ENCODE data around the gene COL2A1. TPM values are rescaled to one million over a fixed set of nuclear protein-coding genes. Genes with fewer than 3 reads are reported as not detected.

COL2A1 gene
- total and polyA plus RNA-seq, 5 donors from 2014 or later: not detected

DNA sequence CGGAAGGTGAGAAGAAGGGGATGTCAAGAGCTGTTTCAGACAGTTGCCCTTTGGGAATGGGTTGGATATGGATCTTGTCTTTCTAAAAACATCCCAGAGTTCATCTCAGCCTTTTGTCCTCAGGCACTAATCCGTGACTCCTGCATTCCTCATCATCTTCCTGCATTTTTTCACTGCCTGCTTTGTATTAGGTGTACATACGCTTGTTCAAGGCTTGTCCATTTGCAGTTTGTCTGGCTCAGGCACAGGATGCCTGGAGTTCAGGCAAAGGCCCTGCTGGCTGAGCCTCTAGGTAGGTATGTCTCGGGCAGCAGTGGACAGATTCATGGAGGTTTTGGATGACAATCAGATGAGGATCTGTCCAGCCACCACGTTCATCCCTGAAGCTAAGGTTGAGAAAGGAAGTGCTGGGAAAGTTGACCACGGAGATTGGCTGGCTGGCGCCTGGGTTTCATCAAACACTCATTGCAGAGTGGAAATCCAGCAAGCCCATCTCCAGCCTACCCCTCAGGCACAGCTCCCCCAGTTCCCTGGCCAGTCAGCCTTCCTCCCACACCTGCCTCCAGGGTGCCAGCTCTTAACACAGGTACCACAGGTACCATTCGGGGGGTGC is 53.3 kb downstream of the COL2A1 start:
- H3K27ac ChIP-seq (ENCODE audit: insufficient read depth, low read length, poor library complexity, severe bottlenecking): no peak overlapping the region
- Mint-ChIP-seq H3K4me3 (no peak overlapping the region), H3K27me3 (peaks cover 16% of the 10 kb centered on the region), H3K9me3 (peaks cover 0 to 2% (median 0%) of the 10 kb centered on the region in 7 donors), H3K36me3 (no peaks in the 10 kb centered on the region), H3K27ac (no peak overlapping the region), H3K4me1 (no peaks in the 10 kb centered on the region)
- no peaks in the 10 kb centered on the region for H3K9me3 ChIP-seq (ENCODE audit: control insufficient read depth in 2 of 2, low read length in 2 of 2)
- DNase-seq: no peak
- no peaks in the 10 kb centered on the region for H3K27me3 ChIP-seq (ENCODE audit: control insufficient read depth, insufficient read depth, low read length)
- H3K36me3 ChIP-seq (ENCODE audit: control insufficient read depth, insufficient read depth, low read length): no peaks in the 10 kb centered on the region
- H3K4me1 ChIP-seq (ENCODE audit: control insufficient read depth, insufficient read depth, low read length, poor library complexity, severe bottlenecking): no peaks in the 10 kb centered on the region
- no peak for ATAC-seq (ENCODE audit: low read depth in 2 of 2)
- H3K4me3 ChIP-seq (ENCODE audit: low read depth, low read length): no peak overlapping the region

DNA sequence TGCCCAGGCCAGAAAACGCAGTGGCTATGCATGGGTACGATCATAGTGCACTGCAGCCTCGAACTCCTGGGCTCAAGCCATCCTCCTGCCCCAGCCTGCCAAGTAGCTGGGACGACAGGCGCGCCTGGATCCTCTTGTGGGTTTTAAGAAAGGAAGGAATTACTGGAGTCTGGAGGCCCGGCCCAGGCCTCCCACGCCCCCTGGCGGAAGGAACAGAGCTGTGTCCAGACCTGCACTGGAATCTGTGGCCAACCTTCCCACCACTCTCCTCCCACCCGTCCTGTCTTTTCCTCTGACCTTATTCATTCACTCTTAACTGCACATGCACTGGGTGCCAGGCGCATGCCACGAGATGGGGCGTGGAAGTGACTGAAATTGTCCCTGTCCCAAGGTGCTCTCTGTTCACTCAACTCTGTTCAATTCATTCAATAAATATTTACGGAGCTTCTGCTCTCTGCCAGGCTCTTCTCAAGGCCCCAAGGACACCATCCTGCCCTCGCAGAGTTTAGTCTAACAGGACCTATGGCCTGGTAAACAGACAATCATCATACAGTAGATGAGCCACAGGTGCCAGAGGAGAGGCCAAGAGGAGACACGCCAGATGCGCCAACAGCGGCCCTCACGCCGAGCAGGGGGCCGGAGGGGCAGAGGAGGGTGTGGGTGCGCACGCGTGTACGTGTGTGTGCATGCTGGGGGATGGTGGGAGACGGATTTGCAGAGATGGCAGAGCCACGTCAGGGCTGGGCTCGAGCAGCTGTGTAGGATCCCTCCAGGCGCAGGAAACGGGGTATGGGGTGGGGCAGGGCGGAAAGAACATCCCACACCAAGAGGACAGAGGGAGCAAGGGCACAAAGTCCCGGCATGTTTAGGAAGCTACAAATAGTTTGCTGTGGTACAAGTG is 54.6 kb downstream of the COL2A1 start:
- no peaks in the 10 kb centered on the region for H3K4me1 Mint-ChIP-seq
- Histone ChIP-seq H3K4me1 (ENCODE audit: control insufficient read depth, insufficient read depth, low read length, poor library complexity, severe bottlenecking) (no peaks in the 10 kb centered on the region), H3K27me3 (ENCODE audit: control insufficient read depth, insufficient read depth, low read length) (no peaks in the 10 kb centered on the region), H3K36me3 (ENCODE audit: control insufficient read depth, insufficient read depth, low read length) (no peaks in the 10 kb centered on the region), H3K27ac (ENCODE audit: insufficient read depth, low read length, poor library complexity, severe bottlenecking) (no peak overlapping the region), H3K4me3 (ENCODE audit: low read depth, low read length) (no peak overlapping the region), H3K9me3 (ENCODE audit: control insufficient read depth in 2 of 2, low read length in 2 of 2) (no peaks in the 10 kb centered on the region)
- no peaks in the 10 kb centered on the region for H3K36me3 Mint-ChIP-seq
- peak; percentile 54 to 56 for ATAC-seq (ENCODE audit: low read depth in 2 of 2)
- H3K27ac Mint-ChIP-seq: peak overlapping the region in 2 of 3 donors; percentile 41 to 63
- H3K9me3 Mint-ChIP-seq: peaks cover 0 to 2% (median 0%) of the 10 kb centered on the region in 7 donors
- peak; percentile 32 to 39 (median 37) for DNase-seq
- H3K27me3 Mint-ChIP-seq: peaks cover 19% of the 10 kb centered on the region
- no peak overlapping the region for H3K4me3 Mint-ChIP-seq

DNA sequence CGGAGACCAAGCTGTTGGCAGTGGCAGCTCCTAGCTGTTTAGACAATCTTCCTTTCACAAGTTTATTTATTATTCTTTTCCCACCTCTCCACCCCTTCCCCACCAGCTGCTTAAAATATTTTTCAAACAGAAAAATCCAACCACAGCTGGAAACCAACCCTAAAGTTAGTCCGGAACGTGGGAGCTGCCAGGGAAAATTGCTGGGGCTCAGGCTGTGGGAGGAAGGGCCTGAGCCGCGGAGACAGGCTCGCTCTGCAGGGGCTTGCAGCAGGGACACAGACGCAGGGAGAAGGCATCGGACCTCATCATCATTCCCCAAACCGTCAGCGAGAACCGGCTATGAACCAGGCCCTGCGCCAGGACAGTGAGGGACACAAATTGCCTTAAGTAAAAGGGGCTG is 56.9 kb downstream of the COL2A1 start:
- no peaks in the 10 kb centered on the region for H3K36me3 ChIP-seq (ENCODE audit: control insufficient read depth, insufficient read depth, low read length)
- Mint-ChIP-seq H3K9me3 (peaks cover 0 to 2% (median 0%) of the 10 kb centered on the region in 7 donors), H3K4me1 (no peaks in the 10 kb centered on the region), H3K4me3 (no peak overlapping the region), H3K27me3 (peaks cover 13% of the 10 kb centered on the region), H3K27ac (no peak overlapping the region), H3K36me3 (no peaks in the 10 kb centered on the region)
- ATAC-seq (ENCODE audit: low read depth in 2 of 2) (no peak), DNase-seq (no peak)
- no peaks in the 10 kb centered on the region for H3K27me3 ChIP-seq (ENCODE audit: control insufficient read depth, insufficient read depth, low read length)
- H3K9me3 ChIP-seq (ENCODE audit: control insufficient read depth in 2 of 2, low read length in 2 of 2): no peaks in the 10 kb centered on the region
- H3K4me1 ChIP-seq (ENCODE audit: control insufficient read depth, insufficient read depth, low read length, poor library complexity, severe bottlenecking): no peaks in the 10 kb centered on the region
- no peak overlapping the region for H3K4me3 ChIP-seq (ENCODE audit: low read depth, low read length)
- H3K27ac ChIP-seq (ENCODE audit: insufficient read depth, low read length, poor library complexity, severe bottlenecking): no peak overlapping the region

DNA sequence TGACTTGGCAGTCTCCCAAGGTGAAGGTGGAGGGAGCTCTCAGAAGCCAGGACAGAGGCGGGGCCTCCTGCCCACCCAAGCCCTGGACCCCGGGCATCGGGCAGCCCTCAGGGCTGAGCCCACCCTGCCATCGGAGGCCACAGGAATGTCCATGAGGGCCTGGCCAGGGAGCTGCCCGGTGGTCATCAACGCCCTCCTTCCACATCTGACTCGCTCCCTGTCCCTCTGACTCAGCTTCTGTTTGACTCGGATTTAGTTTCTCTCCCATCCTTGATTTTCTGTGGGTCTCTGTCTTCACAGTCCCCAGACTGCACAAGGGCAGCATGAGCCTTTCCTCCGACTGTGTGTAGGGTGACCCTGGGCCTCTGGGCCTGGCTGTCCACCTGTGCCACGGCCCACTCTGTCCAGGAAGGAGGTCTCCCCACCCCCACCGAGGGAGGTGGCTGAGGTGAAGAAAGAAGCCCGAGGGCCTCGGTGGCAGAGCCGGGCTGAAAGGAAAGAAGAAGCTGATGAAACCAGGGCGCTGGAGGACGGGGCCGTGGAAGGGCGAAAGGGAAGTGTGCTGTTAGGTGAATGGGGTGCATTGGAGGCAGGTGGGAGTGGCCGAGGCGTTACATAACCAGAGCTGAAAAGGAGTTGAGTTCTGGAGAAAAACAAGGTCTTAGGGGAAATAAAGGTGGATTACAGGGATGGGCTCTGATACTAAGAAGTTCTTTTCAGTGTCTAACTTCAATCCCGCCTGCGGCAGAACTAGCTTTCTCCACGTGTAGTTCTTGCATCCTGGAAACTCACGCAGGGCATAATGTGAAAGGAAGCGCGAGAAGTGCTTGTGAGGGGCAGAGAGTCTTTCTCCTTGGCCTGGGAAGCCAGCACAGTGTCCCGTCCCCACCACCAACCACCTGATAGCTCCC is 57.6 kb downstream of the COL2A1 start:
- peaks cover 9% of the 10 kb centered on the region for H3K27me3 Mint-ChIP-seq
- Histone ChIP-seq H3K4me3 (ENCODE audit: low read depth, low read length) (no peak overlapping the region), H3K27me3 (ENCODE audit: control insufficient read depth, insufficient read depth, low read length) (no peaks in the 10 kb centered on the region), H3K36me3 (ENCODE audit: control insufficient read depth, insufficient read depth, low read length) (no peaks in the 10 kb centered on the region), H3K27ac (ENCODE audit: insufficient read depth, low read length, poor library complexity, severe bottlenecking) (no peak overlapping the region), H3K4me1 (ENCODE audit: control insufficient read depth, insufficient read depth, low read length, poor library complexity, severe bottlenecking) (no peaks in the 10 kb centered on the region), H3K9me3 (ENCODE audit: control insufficient read depth in 2 of 2, low read length in 2 of 2) (no peaks in the 10 kb centered on the region)
- DNase-seq: no peak
- H3K36me3 Mint-ChIP-seq: no peaks in the 10 kb centered on the region
- H3K4me1 Mint-ChIP-seq: no peaks in the 10 kb centered on the region
- no peak overlapping the region for H3K4me3 Mint-ChIP-seq
- no peak for ATAC-seq (ENCODE audit: low read depth in 2 of 2)
- peaks cover 0 to 2% (median 0%) of the 10 kb centered on the region in 7 donors for H3K9me3 Mint-ChIP-seq
- H3K27ac Mint-ChIP-seq: peak overlapping the region in 1 of 3 donors; percentile 55

DNA sequence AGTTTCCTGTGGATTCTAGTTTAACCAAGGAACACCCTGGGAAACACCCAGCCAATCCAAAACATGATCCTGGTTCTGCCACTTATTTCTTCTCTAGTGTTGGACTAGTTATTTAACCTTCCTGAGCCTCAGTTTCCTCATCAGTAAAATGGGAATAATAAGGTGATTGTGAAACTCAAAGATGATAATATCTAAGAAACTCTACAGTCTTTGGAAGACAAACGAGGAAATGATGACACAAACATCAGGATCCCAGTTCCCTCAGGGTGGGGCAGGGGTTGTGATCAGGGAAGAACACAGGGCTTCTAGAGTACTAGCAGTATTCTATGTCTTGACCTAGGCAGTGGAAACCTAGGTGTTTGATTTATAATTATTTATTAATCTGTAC is 58.9 kb downstream of the COL2A1 start:
- no peaks in the 10 kb centered on the region for H3K36me3 Mint-ChIP-seq
- Histone ChIP-seq H3K27me3 (ENCODE audit: control insufficient read depth, insufficient read depth, low read length) (no peaks in the 10 kb centered on the region), H3K4me3 (ENCODE audit: low read depth, low read length) (no peak overlapping the region), H3K36me3 (ENCODE audit: control insufficient read depth, insufficient read depth, low read length) (no peaks in the 10 kb centered on the region), H3K4me1 (ENCODE audit: control insufficient read depth, insufficient read depth, low read length, poor library complexity, severe bottlenecking) (no peaks in the 10 kb centered on the region), H3K9me3 (ENCODE audit: control insufficient read depth in 2 of 2, low read length in 2 of 2) (no peaks in the 10 kb centered on the region), H3K27ac (ENCODE audit: insufficient read depth, low read length, poor library complexity, severe bottlenecking) (no peak overlapping the region)
- peaks cover 0 to 5% (median 2%) of the 10 kb centered on the region in 4 donors for H3K4me1 Mint-ChIP-seq
- H3K9me3 Mint-ChIP-seq: peaks cover 0 to 2% (median 0%) of the 10 kb centered on the region in 7 donors
- no peak overlapping the region for H3K4me3 Mint-ChIP-seq
- DNase-seq (no peak), ATAC-seq (ENCODE audit: low read depth in 2 of 2) (no peak)
- H3K27ac Mint-ChIP-seq: no peak overlapping the region
- H3K27me3 Mint-ChIP-seq: peaks cover 17% of the 10 kb centered on the region

DNA sequence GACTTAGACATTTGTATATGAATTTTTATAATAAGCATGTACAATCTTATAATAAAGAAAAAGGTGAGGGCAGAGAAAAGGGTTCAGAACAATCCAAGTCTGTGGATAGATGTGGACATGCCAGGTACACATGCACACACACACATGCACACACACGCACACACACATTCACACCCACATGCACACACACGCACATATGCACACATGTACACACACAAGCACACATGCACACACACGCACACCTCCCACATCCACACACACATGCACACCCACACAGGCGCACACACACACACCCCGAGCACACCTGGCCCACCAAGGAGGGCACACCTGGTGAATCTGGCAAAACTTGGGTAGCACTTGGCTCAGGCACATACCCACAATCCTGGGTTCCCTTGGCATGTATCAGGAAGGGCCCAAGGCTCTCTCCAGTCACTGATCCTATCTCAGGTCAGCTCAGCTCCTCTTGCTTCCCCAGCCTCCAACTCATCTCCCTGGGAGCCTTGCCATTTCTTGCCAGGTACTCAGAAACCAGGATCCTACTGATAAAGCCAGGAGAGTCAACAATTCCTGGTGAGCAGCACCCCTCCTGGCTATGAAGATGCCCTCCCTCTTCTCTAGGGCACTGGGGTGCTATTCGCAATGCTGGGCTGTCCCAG is 59.5 kb downstream of the COL2A1 start:
- peaks cover 20% of the 10 kb centered on the region for H3K27me3 Mint-ChIP-seq
- Histone ChIP-seq H3K27ac (ENCODE audit: insufficient read depth, low read length, poor library complexity, severe bottlenecking) (no peak overlapping the region), H3K4me3 (ENCODE audit: low read depth, low read length) (no peak overlapping the region), H3K4me1 (ENCODE audit: control insufficient read depth, insufficient read depth, low read length, poor library complexity, severe bottlenecking) (no peaks in the 10 kb centered on the region), H3K27me3 (ENCODE audit: control insufficient read depth, insufficient read depth, low read length) (no peaks in the 10 kb centered on the region), H3K36me3 (ENCODE audit: control insufficient read depth, insufficient read depth, low read length) (no peaks in the 10 kb centered on the region), H3K9me3 (ENCODE audit: control insufficient read depth in 2 of 2, low read length in 2 of 2) (no peaks in the 10 kb centered on the region)
- H3K4me3 Mint-ChIP-seq: no peak overlapping the region
- no peak for DNase-seq
- H3K4me1 Mint-ChIP-seq: peaks cover 0 to 5% (median 2%) of the 10 kb centered on the region in 4 donors
- H3K36me3 Mint-ChIP-seq: no peaks in the 10 kb centered on the region
- no peak for ATAC-seq (ENCODE audit: low read depth in 2 of 2)
- peaks cover 0 to 2% (median 0%) of the 10 kb centered on the region in 7 donors for H3K9me3 Mint-ChIP-seq
- H3K27ac Mint-ChIP-seq: peak overlapping the region in 1 of 3 donors; percentile 43
